HG03378 (cell line): ENCODE data around the gene ABHD11.

ENCODE experiments used
- ATAC-seq: cut with Tn5 transposase; IDR thresholded peaks from one replicate; pipeline ENCODE4 v1.9.1; 2021; ENCODE audit warnings: mild to moderate bottlenecking, moderate library complexity; ENCODE audit not compliant: unreplicated experiment

ABHD11 gene

DNA sequence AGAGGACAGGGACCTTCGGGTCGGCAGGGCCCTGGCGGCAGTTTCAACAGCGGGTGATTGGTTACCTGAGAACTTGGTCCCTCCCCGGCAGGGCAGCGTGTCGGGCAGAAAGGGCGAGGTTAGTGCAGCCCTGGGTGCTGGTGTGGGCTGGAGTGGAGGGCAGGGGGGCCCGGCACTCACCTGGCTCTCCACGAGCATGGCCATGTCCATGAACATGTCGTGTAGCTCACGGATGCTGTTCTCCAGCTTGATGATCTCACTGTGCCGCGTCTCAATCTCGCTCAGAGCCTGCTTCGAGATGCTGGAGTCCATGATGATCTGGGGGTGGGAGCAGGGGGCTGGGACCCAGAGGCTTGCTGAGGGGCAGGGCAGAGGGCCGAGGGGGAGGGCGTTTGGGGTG, 35.9 kb downstream of the ABHD11 start:
- no peak for ATAC-seq

- ATAC-seq = no peak
Measured at GRCh38 chr7:73702226-73702625, 36.4 kb downstream of the ABHD11 start.

DNA sequence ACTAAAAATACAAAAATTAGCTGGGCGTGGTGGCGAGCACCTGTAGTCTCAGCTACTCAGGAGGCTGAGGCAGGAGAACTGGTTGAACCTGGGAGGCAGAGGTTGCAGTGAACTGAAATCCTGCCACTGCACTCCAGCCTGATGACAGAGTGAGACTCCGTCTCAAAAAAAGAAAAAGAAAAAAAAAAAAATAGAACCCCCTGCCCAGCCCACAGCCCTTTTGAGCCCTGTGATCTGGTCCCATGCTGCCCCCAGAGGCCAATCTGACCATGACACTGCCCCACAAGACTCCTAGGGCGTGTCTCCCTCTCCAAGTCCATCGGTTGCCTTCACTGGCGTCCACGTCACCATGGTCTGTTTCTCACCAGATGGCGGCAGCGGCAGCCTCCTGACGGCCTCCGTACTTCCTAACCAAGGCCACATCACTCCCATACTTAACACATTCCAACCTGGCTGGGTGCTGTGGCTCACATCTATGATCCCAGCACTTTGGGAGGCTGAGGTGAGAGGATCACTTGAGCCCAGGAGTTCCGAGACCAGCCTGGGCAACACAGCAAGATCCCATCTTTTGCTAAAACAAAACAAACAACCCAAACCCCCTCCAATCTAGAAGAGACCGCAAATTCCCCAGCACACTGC, 37.1 kb downstream of the ABHD11 start:
- ATAC-seq = no peak

- ATAC-seq = no peak
Measured at GRCh38 chr7:73700581-73701134, 37.9 kb downstream of the ABHD11 start.

DNA sequence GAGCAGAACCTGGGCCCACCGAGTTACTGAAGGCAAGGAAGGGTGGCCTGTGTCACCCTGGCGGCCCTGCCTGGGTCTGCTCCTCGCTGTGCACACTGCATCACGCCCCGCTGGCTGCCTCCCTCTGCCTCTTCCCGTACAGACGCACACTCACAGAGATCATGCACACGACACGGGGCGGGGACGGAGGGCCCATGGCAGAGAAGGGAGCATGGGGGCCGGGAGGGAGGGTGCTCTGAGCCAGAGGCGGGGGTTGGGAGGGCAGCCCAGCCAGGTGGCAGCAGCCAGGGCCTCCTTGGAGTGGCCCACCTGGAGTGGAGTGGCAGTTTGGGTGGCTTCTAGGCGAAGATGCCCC, 38.6 kb downstream of the ABHD11 start:
- ATAC-seq = no peak

DNA sequence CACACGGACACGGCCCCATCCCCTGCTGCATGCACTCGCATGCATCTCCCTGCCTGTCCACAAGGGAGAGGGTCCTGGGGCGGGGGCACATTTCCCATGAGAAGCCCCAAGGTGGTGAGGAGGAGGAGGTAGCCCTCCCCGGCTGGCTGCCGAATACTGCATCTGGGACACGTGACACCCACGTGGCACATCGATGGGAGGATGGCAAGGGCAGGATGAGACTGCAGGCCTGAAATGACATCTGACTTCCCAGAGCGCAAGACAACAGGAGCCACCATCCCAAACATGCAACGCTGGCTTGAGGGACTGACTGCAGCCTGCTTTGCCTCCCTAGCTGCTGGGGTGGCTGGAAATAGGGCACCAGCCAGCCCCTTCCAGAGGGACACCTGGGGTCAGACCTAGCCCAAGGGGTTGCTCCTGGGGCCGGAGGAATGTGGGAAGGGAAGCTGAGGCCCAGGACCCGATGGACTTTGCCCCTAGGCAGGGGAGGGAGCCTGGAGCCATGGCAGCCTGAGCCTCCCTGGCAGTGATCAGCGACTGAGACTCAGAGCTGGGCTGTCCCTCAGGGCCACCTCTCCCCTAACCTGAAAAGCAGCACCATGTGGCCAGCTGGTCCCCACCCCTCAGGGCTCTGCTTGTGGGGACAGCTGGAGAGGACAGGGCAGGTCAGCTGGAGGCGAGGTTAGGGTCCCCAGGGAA, 39.1 kb downstream of the ABHD11 start:
- ATAC-seq = no peak

DNA sequence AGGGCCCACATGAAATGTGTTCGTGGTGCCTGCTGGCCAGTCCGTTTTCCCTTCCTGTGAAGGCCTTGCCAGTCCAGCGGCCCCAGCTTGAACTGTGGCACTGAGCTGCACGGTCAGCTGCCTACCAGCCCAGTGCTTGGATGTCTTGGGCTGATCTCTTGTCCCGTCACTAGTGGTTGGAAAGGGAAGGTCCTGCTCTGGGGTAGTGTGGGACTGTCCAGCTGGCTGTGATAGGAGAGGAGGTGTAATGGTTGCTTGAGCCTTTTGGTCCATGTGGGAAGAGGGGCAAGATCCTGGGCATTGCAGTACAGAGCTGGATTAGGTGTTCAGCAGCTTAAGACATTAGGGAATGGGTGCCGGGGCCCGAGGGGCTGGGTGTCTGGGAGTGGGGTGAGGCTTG, 40.2 kb downstream of the ABHD11 start:
- no peak for ATAC-seq

- no peak for ATAC-seq
Measured at GRCh38 chr7:73696372-73696771, 42.2 kb downstream of the ABHD11 start.

DNA sequence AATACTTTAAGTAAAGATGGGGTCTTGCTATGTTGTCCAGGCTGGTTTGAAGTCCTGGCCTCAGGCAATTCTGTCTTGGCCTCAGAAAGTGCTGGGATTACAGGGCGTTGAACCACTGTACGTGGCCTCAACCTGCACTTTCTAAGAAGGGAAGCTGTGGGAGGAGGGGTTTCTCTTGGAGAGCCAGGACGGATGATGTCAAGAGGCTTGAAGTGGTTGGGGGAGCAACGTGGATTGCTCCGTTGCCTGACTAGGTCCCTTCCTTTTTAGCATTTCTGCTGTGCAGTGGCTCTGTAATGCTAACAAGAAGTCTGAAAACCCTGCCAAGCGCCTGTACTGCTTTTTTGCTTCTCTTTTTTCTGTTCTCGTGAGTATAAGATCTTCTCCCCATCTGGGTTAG, 48.0 kb downstream of the ABHD11 start:
- no peak for ATAC-seq

DNA sequence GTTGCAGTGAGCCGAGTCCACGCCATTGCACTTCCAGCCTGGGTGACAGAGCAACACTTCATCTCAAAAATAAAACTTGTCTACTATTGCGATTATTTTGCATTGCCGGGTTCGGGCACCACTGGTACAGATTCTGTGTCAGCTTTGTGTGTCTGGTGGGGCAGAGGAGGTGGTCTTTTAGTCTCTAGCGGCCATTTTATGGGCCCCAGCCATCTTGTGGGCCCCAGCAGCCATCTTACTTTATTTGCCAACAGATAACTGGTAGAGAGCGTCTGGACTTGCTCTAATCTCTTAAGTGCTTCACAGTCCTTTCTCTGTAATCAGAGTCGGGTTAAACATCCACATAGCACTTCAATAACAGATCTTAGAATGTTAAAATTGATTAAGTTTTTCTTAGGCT, 50.3 kb downstream of the ABHD11 start:
- no peak for ATAC-seq
